Measurements from ENCODE around the gene CHP2. TPM values are rescaled to one million over a fixed set of nuclear protein-coding genes. Genes with fewer than 3 reads are reported as not detected.

Gene CHP2
- total and polyA plus RNA-seq, 2 donors (not counting 3 experiments of a cell fraction or from before 2014, with no cell fraction given): not detected

DNA sequence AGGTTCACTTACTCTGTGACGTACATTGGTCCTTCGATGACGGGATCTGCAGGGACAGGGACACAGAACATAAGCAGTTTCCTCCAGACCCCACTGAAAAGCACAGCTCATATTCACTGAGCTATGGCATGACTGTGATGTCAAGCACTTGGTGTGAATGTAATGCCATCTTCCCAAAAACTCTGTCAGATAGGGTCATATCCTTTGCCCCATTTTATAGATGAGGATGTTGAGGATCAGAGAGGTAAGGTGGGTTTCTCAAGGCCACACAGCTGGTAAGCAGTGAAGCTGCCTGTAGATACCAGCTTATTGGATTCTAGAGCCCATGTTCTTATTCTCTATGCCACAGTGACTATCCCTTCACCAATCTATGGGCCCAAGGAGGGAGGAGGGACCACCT is 44.3 kb upstream of the CHP2 start:
- Histone ChIP-seq H3K79me2 (ENCODE audit: control insufficient read depth, insufficient read depth, low read length) (no peaks in the 10 kb centered on the region), H3K9me1 (replicated peaks; ENCODE audit: control insufficient read depth, extremely low read depth, insufficient read depth, low read length) (no peaks in the 10 kb centered on the region), H3K36me3 (ENCODE audit: control insufficient read depth in 2 of 2, extremely low read depth in 1 of 2, insufficient read depth in 2 of 2, low read length in 2 of 2) (no peaks in the 10 kb centered on the region), H3K9ac (replicated peaks; ENCODE audit: extremely low read depth, insufficient read depth, low read length) (no peak overlapping the region), H2AFZ (ENCODE audit: low read depth, low read length) (no peak overlapping the region), H3K27me3 (ENCODE audit: control insufficient read depth in 2 of 2, insufficient read depth in 2 of 2, low read length in 2 of 2) (peaks cover 13 to 20% of the 10 kb centered on the region in 2 experiments), H3K4me3 (replicated peaks in 1 of 3; ENCODE audit: insufficient read depth in 1 of 3, low read depth in 1 of 3, low read length in 3 of 3) (no peak overlapping the region), H3K27ac (ENCODE audit: insufficient read depth, low read depth, low read length) (no peak overlapping the region), H3K9me3 (replicated peaks; ENCODE audit: control insufficient read depth, insufficient read depth, low read length) (no peaks in the 10 kb centered on the region), H3K4me2 (ENCODE audit: insufficient read depth, low read length) (no peak overlapping the region), H4K20me1 (replicated peaks; ENCODE audit: control insufficient read depth, extremely low read depth, insufficient read depth, low read length) (no peaks in the 10 kb centered on the region), H3K4me1 (ENCODE audit: control insufficient read depth, extremely low read depth, insufficient read depth, low read length) (no peaks in the 10 kb centered on the region)
- CTCF ChIA-PET: interaction anchor here (1.0 kb wide), 1 partner anchor 34 kb away, joined by 3 read pairs; no protein-coding TSS in a partner anchor
- DNase-seq (ENCODE audit: low read depth, low spot score): no peak
- TF ChIP-seq EZH2 (IDR thresholded peaks at IDR 0.05; ENCODE audit: borderline replicate concordance, low read depth, low read length, severe bottlenecking) (no peak), FOS (IDR thresholded peaks at IDR 0.05; ENCODE audit: borderline replicate concordance, insufficient read depth, low read length) (no peak), GATA2 (IDR thresholded peaks at IDR 0.05; ENCODE audit: insufficient read depth, insufficient read length, low read depth, low read length) (no peak), JUN (IDR thresholded peaks at IDR 0.05; ENCODE audit: borderline replicate concordance, insufficient read depth, insufficient read length, low read depth) (no peak), POLR2AphosphoS5 (IDR thresholded peaks at IDR 0.05; ENCODE audit: insufficient read depth, low read depth, low read length) (no peak), CTCF (IDR thresholded peaks at IDR 0.05; ENCODE audit: extremely low read depth in 1 of 2, insufficient read depth in 1 of 2, low read depth in 1 of 2, low read length in 2 of 2) (no peak), MYC (IDR thresholded peaks at IDR 0.05; ENCODE audit: low read depth, low read length) (no peak), POLR2A (IDR thresholded peaks at IDR 0.05; ENCODE audit: low read depth, low read length) (no peak)
- TF ChIP-seq, protein P1, sequence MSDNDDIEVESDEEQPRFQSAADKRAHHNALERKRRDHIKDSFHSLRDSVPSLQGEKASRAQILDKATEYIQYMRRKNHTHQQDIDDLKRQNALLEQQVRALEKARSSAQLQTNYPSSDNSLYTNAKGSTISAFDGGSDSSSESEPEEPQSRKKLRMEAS (IDR thresholded peaks at IDR 0.05; ENCODE audit: insufficient read depth, insufficient read length): no peak
- no TSS peak for BruUV-seq (replicated peaks)
- intact Hi-C loops (cut with micrococcal nuclease) (no loop called here), dilution Hi-C loops (cut with MboI; ENCODE audit: extremely low pct_ligation_motif_present, low sequenced_read_pairs) (no loop called here)
- POLR2A ChIA-PET: no interaction called here
- no peak for FAIRE-seq

Data from endothelial cell of umbilical vein (primary cell).